GM21529 (cell line): ENCODE data around the gene HSDL2.

Experiments
- ATAC-seq: cut with Tn5 transposase; IDR thresholded peaks from one replicate; pipeline ENCODE4 v1.9.1; 2021; ENCODE audit not compliant: unreplicated experiment

The HSDL2 gene

GRCh38 chr9:112380102-112380824, at the start of gene HSDL2:
Gene HSDL2 (plus strand): TSS chr9:112380108. CDS start chr9:112380164, 56 bp downstream.
- ATAC-seq, result peak; percentile 25

- no peak for ATAC-seq
Observed at GRCh38 chr9:112331674-112331952, 48.3 kb upstream of the HSDL2 start.

DNA sequence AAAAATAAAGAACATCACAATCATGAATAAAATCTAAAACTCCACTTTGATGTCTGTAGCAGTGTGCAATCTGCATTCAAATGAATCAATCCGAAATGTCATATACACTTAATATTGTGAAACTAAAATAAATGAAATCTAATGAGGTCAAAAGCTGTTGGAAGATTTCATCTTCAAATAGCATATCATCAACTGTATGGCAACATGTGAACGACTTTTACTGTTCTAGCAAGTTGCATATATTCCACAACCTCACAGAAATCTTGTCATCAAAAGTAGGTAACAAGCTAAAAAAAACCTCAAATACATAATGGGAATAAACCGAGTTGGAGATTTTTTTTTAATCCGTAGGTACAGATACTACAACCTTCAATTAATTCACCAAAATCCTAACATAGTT, 47.7 kb upstream of the HSDL2 start:
- ATAC-seq, result no peak

GRCh38 chr9:112332674-112332976, 47.3 kb upstream of the HSDL2 start:
- no peak for ATAC-seq

GRCh38 chr9:112332977-112333638, 46.8 kb upstream of the HSDL2 start, which contains the start of gene PTBP3:
Gene PTBP3 (minus strand): TSS chr9:112333619. CDS start chr9:112297865, 35,754 bp downstream.
- ATAC-seq, result peak; percentile 59

DNA sequence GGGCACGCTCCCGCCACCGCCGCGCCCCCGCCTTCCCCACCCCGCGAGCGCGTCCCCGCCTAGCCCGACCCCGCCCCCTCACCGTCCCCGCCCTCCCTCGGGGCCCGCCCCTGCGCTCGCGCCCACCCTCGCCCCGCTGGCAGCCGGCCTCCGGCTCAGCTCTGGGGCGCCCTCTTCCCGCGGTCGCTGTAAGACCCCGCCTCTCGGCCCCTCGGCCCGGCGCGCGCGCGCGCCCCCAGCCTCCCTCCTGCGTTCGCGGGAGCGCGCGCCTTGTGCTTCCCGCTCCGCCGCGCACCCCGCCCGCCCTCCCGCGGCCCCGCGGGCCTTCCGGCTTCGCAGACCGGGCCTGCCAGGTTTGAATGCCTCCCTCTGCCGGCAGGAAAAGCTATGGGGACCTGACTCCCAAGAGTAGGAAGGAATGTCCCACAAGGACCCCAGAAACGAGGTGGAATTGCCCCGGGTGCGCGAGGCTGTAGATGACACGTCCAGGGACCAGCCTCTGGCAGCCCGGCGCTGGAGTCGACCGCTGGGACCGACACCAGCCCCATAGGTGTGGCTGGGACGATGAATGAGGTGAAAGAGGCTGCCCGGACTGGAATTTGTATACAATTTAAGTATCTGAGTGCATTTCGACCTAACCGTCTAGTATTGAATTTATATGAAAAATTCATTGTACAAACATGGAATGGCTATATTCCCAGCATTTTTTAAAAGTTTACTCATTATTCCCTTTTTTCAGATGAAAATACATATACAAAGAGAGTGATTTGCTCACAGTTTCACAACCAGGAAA, 46.1 kb upstream of the HSDL2 start:
- peak; percentile 68 for ATAC-seq

DNA sequence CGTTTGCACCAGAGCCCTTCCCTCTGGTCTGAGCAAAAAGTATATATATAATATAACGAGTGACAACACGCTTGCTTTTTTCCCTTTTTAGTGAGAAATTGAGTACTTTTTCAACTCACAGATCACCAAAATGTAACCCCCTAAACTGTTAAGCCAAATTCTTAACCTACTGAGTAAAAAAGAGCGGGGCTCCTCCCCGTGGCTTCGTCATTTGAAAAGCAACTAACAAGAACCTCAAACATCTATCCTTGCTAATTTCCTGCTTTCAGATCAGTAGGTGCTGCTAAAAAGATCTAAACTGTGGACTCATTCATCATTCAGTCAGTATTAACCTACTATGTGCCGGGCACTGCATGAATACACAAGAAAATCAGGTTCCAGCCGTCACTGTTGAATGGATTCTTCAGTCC, 45.5 kb upstream of the HSDL2 start:
- no peak for ATAC-seq

- ATAC-seq, result no peak
Observed at GRCh38 chr9:112337547-112337946, 42.4 kb upstream of the HSDL2 start.

- no peak for ATAC-seq
Observed at GRCh38 chr9:112338561-112338960, 41.3 kb upstream of the HSDL2 start.

GRCh38 chr9:112339886-112340285, 40.0 kb upstream of the HSDL2 start:
- ATAC-seq, result no peak

DNA sequence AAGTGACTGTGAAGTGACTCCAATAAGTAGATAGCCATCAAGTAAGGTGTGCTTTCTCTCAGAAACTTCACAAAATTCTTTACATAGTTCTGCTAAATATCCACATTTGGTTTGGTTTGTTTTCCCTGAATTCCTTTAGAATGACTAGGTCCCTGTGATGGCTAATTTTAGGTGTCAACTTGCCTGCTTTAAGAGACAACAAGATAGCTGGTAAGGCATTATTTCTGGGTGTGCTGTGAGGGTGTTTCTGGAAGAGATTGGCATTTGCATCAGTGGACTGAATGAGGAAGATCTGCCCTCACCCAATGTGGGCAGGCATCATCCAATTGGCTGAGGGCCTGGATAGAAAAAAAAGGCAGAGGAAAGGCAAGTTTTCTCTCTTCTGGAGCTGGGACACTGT, 38.2 kb upstream of the HSDL2 start:
- no peak for ATAC-seq

DNA sequence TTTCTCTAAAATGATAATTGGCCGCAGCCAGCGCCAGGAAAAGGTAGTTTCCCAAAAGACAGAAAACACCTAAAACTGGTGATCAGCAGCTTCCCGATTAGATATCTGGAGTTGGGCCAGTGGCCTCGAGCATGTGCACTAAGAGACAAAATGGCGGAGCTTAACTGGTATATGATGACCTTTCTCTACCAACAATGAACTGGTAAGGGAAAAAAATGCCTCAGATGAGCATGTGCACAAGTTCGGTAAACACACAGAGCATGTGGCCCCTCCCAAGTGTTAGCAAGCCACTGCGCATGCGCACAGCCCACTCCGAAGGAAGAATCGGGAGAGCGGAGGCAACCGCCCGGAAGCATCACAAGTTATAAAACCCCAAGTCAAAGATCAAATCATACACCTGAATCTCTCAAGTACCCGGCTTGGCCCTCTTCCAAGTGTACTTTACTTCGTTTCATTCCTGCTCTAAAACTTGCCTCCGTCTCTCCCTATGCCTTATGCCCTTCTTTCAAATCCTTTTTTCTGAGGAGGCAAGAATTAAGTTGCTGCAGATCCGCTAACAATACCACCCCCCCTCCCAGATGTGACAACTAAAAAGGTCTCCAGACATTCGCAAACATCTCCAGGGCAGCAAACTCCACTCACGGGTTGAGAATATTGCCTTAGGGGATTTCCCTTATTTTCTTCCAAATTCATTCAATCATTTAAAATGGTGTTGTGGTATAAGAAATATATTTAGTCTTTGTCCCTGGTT, 31.5 kb upstream of the HSDL2 start:
- ATAC-seq, result no peak

GRCh38 chr9:112349008-112349333, 30.9 kb upstream of the HSDL2 start:
- no peak for ATAC-seq

GRCh38 chr9:112351184-112351583, 28.7 kb upstream of the HSDL2 start:
- no peak for ATAC-seq

- no peak for ATAC-seq
Observed at GRCh38 chr9:112352209-112352608, 27.7 kb upstream of the HSDL2 start.

DNA sequence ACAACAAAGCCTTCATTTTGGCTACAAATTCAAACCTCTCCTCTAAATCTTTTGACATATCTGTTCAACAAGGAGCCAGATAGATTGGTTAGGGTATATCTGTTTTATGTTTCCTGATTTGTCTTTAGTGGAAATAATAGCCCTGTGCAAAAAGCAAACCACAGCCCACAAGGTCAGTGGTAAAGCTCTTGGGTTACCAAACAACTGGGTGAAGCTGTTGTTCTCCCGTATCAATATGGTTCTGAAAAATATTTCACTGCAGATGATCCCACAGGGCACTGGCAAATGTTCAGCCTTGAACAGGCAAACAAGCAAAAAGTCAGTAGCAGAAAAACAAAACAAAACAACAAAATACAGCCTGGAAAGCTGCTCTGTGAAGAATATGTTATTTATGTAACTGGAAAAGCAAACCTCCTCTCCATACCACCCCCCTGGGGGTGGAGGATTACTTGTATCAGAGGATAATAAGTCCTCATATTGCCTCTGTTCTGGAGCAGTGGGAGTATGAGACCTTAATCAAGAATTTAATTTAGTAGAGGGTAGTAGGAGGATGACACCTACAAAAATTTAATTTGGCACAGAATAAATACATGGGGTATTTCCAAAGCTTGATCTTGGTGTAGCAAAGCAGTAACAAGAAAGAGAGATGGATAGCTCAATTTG, 25.7 kb upstream of the HSDL2 start:
- no peak for ATAC-seq

- no peak for ATAC-seq
Observed at GRCh38 chr9:112355427-112355897, 24.4 kb upstream of the HSDL2 start.

GRCh38 chr9:112360047-112360804, 19.7 kb upstream of the HSDL2 start:
- no peak for ATAC-seq

DNA sequence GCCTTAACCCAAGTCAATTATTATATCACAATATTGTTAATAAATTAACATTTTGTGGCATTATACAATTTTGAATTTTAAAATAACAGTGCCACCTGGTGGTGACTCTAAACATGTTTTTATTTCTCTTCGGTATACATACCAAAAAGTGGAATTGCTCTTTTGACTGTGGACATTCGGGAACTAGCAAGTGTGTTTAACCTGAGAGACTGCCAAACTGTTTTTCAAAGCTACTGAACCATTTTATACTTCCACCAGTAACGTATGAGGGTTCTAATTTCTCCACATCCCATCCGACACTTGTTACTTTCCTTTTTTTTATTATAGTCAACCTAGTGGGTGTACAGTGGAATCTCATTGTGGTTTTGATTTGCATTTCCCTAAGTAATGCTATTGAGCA, 18.3 kb upstream of the HSDL2 start:
- ATAC-seq, result no peak

DNA sequence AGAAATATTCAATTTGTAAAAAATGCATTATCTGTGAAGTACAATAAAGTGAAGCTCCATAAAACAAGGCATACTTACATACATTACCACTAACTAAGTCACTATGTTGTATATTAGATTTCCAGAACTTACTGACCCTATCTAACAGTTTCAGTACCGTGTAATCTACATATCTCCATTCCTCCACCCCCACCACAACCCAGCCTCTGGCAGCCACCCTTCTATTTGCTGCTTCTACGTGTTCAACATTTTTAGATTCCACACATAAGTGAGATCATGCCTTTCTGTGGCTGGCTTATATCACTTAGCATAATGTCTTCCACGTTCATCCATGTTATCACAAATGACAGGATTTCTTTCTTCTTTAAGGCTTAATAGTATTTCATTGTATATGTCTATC, 15.1 kb upstream of the HSDL2 start:
- ATAC-seq, result no peak
